HL-60 (cell line): ENCODE data around the gene SRPRA.

Experiments
- CTCF ChIP-seq: IDR thresholded peaks from one replicate; pipeline ENCODE4 v1.5.1; 2011; ENCODE audit warnings: low read length, control low read depth, inconsistent platforms; ENCODE audit not compliant: insufficient read depth
- GABPA ChIP-seq: IDR thresholded peaks from 2 replicates; pipeline ENCODE4 v1.6.1; 2012; ENCODE audit warnings: low read depth
- POLR2AphosphoS5 ChIP-seq: IDR thresholded peaks from 2 replicates; pipeline ENCODE4 v1.6.1; 2012; ENCODE audit warnings: low read depth
- TF ChIP-seq, protein P1 (sequence below): IDR thresholded peaks from 2 replicates; pipeline ENCODE4 v1.6.1; 2012; ENCODE audit warnings: low read depth; ENCODE audit not compliant: insufficient replicate concordance

DNA sequence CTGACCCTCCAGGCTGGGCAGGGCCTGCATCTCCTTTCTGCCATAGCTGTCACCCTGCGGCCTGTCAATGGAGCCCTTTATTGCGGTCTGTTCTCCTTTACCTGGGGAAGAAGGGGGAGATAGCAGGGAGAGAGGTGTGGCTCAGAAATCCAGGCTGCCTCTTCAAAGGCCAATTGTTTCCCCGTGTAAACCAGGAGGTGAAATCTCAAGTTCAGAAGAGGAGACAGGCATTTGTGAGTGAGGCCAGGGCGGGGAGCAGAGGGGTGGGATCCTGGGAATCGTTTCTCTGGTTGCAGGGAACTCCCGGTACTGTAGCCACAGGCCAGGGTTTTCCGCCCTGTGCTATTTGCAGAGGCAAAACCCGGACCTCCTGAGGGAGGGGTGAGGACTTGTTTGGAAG is 44.3 kb upstream of the SRPRA start:
- TF ChIP-seq CTCF = no peak
- TF ChIP-seq POLR2AphosphoS5 = no peak
- no peak for TF ChIP-seq GABPA
- TF ChIP-seq, protein P1, sequence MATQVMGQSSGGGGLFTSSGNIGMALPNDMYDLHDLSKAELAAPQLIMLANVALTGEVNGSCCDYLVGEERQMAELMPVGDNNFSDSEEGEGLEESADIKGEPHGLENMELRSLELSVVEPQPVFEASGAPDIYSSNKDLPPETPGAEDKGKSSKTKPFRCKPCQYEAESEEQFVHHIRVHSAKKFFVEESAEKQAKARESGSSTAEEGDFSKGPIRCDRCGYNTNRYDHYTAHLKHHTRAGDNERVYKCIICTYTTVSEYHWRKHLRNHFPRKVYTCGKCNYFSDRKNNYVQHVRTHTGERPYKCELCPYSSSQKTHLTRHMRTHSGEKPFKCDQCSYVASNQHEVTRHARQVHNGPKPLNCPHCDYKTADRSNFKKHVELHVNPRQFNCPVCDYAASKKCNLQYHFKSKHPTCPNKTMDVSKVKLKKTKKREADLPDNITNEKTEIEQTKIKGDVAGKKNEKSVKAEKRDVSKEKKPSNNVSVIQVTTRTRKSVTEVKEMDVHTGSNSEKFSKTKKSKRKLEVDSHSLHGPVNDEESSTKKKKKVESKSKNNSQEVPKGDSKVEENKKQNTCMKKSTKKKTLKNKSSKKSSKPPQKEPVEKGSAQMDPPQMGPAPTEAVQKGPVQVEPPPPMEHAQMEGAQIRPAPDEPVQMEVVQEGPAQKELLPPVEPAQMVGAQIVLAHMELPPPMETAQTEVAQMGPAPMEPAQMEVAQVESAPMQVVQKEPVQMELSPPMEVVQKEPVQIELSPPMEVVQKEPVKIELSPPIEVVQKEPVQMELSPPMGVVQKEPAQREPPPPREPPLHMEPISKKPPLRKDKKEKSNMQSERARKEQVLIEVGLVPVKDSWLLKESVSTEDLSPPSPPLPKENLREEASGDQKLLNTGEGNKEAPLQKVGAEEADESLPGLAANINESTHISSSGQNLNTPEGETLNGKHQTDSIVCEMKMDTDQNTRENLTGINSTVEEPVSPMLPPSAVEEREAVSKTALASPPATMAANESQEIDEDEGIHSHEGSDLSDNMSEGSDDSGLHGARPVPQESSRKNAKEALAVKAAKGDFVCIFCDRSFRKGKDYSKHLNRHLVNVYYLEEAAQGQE = no peak
